GM18526 (cell line): ENCODE results near the gene MAPK11.

Experiments used
- POLR2A ChIP-seq: IDR thresholded peaks from 3 replicates; pipeline ENCODE4 v1.6.1; 2011; ENCODE audit not compliant: insufficient read length; ENCODE audit errors: extremely low read depth

Gene MAPK11

GRCh38 chr22:50224071-50224470 is 46.1 kb downstream of the MAPK11 start:
- TF ChIP-seq POLR2A, result no peak

DNA sequence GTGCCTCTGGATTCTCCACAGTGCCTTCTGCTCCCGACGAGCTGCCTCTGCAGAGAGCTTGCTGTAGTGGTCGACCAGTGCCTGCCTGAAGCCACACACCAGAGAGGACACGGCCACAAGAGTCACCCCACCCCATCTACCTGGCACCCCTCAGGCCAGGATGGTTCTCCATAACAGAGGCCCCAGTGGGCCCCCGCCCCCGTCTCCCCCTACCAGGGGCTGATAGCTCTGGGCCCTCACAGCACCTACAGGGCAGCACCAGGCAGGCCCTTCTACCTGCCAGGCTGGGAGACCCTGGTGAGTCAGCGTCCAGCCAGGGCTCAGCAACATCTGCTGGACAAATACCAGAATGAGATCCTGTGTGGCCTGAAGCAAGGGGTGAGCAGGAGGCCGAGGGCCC is 47.7 kb downstream of the MAPK11 start:
- TF ChIP-seq POLR2A, result no peak

GRCh38 chr22:50221410-50222300 is 48.5 kb downstream of the MAPK11 start:
- no peak for TF ChIP-seq POLR2A

DNA sequence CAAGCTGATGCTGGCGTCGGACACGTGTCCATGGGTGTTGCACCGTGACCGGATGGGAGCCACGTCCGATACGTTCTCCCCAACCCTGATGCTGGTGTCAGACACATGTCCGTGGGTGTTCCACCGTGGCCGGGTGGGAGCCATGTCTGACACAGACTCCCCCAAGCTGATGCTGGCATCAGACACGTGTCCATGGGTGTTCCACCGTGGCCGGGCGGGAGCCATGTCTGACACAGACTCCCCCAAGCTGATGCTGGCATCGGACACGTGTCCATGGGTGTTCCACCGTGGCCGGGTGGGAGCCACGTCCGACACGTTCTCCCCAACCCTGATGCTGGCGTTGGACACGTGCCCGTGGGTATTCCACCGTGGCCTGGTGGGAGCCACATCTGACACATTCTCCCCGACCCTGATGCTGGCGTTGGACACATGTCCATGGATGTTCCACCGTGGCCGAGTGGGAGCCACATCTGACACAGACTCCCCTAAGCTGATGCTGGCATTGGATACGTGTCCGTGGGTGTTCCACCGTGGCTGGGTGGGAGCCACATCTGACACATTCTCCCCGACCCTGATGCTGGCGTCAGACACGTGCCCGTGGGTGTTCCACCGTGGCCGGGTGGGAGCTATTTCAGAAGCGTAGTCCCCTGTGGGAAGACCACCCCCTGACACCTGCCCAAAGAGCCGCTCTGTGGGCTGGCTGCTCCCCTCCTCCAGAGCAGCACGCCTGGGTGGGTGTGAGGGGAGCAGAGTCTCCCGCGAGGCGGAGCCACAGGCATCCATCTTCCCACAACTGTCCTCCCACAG is 49.4 kb downstream of the MAPK11 start:
- no peak for TF ChIP-seq POLR2A

DNA sequence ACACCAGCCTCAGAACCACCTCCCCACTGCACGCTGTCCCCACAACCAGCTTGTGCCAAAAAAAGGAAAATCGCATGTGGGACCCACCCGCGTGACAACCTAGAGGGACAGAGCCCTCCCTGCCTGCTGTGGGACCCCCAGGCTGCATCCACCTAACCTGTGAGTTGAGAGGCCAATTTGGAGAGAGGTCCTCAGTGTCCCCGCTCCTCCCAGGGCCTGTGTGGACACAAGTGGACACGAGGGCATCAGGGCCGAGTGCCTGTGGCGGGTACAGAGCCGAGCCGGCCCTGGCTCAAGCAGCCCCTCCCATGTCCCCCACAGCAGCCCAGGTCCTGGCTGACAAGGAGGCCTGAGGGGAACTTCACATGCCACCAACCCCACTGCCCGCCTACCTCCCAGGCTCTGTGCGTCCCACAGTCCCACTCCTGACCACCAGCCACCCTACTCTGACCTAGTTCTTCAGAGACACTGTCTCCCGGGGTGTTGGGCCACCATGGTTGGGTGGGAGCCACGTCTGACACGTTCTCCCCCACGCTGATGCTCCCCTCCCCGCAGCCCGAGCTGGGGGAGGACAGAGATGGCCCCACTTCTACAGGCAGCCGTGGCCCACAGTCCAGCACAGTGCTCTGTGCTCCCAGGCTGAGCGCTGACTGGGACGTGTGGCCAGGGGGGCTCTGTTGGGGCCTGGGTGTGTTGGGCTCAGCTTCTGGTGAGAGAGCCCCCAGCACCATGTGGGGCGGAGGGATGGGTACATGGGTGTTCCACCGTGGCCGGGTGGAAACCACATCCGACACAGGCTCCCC is 50.2 kb downstream of the MAPK11 start:
- TF ChIP-seq POLR2A, result no peak

GRCh38 chr22:50218996-50219727 is 51.0 kb downstream of the MAPK11 start:
- TF ChIP-seq POLR2A, result no peak

DNA sequence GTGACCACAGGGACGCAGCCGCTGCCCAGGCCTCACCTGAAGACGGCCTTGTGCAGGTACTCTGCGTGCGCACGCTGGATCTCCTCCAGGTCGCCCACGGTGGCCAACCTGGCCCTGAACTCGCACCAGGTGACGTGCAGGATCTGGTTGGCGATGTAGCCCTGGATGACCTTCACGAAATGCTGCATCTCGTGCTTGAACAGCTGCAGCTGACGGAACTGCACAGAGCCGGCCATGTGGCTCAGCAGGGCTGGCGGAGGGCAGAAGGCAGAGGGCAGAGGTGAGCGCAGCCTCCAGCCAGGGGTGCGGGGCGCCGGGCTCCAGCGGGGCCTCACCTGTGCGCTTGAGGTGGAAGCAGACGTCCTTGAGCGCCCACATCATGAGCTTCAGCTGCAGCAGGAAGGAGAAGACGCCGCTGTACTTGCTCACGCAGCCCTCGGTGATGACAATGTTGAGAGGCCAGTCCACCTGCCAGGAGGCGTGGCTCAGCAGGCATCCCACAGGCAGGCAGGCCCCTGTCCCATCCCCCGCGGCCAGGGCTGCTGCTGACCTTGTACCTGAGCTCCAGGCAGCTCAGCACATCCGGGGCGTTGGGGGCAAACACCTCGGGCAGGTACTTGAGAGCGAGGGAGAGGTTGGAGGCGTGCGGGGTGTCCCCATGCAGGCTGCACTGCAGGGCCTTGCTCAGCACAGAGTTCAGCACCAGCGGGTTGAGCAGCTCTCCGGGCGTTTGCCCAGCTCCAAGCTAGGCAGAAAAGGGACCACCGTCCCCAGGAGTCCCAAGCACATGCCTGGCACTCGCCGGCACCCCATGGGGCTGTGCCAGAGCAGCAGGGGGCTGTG is 51.8 kb downstream of the MAPK11 start:
- TF ChIP-seq POLR2A, result no peak

GRCh38 chr22:50217543-50218152 is 52.5 kb downstream of the MAPK11 start:
- no peak for TF ChIP-seq POLR2A

- TF ChIP-seq POLR2A, result no peak
Observed at GRCh38 chr22:50216684-50217520, 53.3 kb downstream of the MAPK11 start.

DNA sequence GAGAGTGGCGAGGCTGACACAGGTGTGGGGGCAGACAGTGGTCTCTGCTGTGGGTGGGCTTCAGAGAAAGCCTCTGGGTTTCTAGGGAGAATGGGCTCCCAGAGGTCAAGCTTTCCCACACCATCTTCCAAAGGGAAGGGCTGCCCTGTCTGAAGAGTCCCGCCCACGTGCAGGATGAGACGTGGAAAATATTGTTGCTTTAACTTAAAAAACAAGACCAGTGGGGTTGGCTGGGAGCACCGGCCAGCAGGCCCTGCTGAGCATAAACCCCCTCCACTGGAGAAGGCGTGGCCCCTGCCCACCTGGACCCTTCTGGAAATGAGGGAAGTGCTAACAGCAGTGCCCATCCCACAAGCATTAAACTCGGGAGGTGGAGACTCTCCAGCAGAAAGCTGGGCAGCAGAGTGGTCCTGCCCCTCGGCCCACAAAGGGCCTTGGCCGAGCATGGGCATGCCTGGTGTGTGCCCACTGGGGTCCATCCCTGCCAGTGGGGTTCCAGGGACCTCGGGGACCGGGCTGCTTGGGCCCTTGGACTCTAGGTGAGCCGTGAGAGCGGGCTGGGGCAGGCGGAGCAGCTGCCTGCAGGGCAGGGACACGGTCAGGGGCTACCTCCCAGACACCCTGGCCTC is 54.0 kb downstream of the MAPK11 start:
- TF ChIP-seq POLR2A, result no peak

GRCh38 chr22:50215297-50216054 is 54.7 kb downstream of the MAPK11 start:
- no peak for TF ChIP-seq POLR2A
